SH-SY5Y (cell line): ENCODE data around the gene NPLOC4.

Experiments
- GATA2 ChIP-seq: IDR thresholded peaks from 2 replicates; pipeline ENCODE4 v1.6.1; 2011; ENCODE audit warnings: mild to moderate bottlenecking, low read depth, low read length
- GATA3 ChIP-seq: IDR thresholded peaks from 2 replicates; pipeline ENCODE4 v1.6.1; 2011; ENCODE audit warnings: low read depth, mild to moderate bottlenecking, low read length, moderate library complexity

GRCh38 chr17:81513372-81513752, 123.5 kb downstream of the NPLOC4 start:
- TF ChIP-seq GATA2, result no peak
- no peak for TF ChIP-seq GATA3
